MCF 10A (cell line): ENCODE data around the gene HORMAD2. TPM values are rescaled to one million over a fixed set of nuclear protein-coding genes. Genes with fewer than 3 reads are reported as not detected.
"Not testable (repeated sequence)": the region's sequence is repeated elsewhere in the genome, so short reads cannot be mapped to it uniquely, and the experiment has no call there.

Experiments
- BruUV-seq: library from RNA; stranded (reverse); fragments of 400-500 nt; replicated peaks from 2 replicates; lab custom pipeline; 2021; lab: Mats Ljungman, UMichigan
- CTCF ChIA-PET: fragments of 300-600 bp; sonication (Branson Sonifier 250); formaldehyde crosslinking; extraction: SDS; loops from one replicate; lab custom pipeline; 2021; ENCODE audit warnings: antibody characterized with exemption, inconsistent platforms; lab: Yijun Ruan, JAX
- POLR2A ChIA-PET: fragments of 300-600, 350-650 bp; sonication (Branson Sonifier 250); formaldehyde crosslinking; extraction: SDS; loops from one replicate; lab custom pipeline; 2020; ENCODE audit warnings: antibody characterized with exemption, inconsistent platforms; lab: Yijun Ruan, JAX
- DNase-seq: peaks from one replicate; pipeline ENCODE4 v3.0.0-alpha.2; 2018; ENCODE audit not compliant: unreplicated experiment
- H3K27ac Mint-ChIP-seq: one replicate; pipeline ENCODE4 v1.8.0; 2022; ENCODE audit warnings: mild to moderate bottlenecking, low read depth, mixed read lengths; ENCODE audit not compliant: unreplicated experiment
- H3K27me3 Mint-ChIP-seq: one replicate; pipeline ENCODE4 v1.8.0; 2022; ENCODE audit warnings: mixed read lengths; ENCODE audit not compliant: insufficient read depth, unreplicated experiment
- H3K36me3 Mint-ChIP-seq: one replicate; pipeline ENCODE4 v1.8.0; 2022; ENCODE audit warnings: mild to moderate bottlenecking, moderate library complexity, mixed read lengths; ENCODE audit not compliant: insufficient read depth, unreplicated experiment
- H3K4me1 Mint-ChIP-seq: one replicate; pipeline ENCODE4 v1.8.0; 2022; ENCODE audit warnings: mixed read lengths; ENCODE audit not compliant: insufficient read depth, unreplicated experiment
- H3K4me3 Mint-ChIP-seq: one replicate; pipeline ENCODE4 v1.8.0; 2022; ENCODE audit warnings: mild to moderate bottlenecking, moderate library complexity, mixed read lengths; ENCODE audit not compliant: unreplicated experiment
- H3K9me3 Mint-ChIP-seq: one replicate; pipeline ENCODE4 v1.8.0; 2022; ENCODE audit warnings: mixed read lengths; ENCODE audit not compliant: unreplicated experiment
- intact Hi-C: fragments of 100-400 bp; cut with micrococcal nuclease; formaldehyde crosslinking; loops from 2 replicates; pipeline ENCODE4 v1.14.1; 2022
- total RNA-seq: library from RNA; stranded (reverse); gene quantifications from 2 replicates; pipeline ENCODE4 v1.2.3, GENCODE V29; 2022
- TF ChIP-seq, protein P1 (sequence below): fragments of 200-600 bp; IDR thresholded peaks from one replicate; pipeline ENCODE4 v1.8.0; 2022; ENCODE audit warnings: antibody characterized with exemption, mild to moderate bottlenecking; ENCODE audit not compliant: unreplicated experiment

The HORMAD2 gene
- total RNA-seq, 1 experiment from 2014 or later: not detected

DNA sequence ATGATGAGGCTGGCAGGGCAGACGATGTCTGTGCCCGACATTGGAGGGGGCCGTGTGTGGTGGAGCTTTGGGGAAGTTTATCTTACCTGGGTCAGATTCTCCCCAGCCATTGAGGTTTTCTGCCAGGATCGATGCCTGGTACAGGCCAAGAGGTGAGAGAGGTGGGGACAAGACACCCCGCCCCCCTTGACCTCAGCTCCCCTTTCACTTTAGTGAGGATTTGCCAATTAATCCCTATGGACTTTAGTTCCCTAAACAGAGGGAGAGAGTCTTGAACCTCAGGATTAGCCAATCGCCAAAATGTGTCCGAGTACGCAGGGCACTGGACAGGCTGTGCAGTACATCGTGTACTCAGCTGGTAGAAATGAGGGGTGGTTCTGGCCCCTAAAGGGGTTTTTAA, 541 bp downstream of the HORMAD2 start:
- peaks cover 15% of the 10 kb centered on the region for H3K27me3 Mint-ChIP-seq
- no peak for DNase-seq
- POLR2A ChIA-PET: no interaction called here
- intact Hi-C loops: no loop called here
- H3K36me3 Mint-ChIP-seq: no peaks in the 10 kb centered on the region
- H3K4me1 Mint-ChIP-seq: no peaks in the 10 kb centered on the region
- TF ChIP-seq, protein P1, sequence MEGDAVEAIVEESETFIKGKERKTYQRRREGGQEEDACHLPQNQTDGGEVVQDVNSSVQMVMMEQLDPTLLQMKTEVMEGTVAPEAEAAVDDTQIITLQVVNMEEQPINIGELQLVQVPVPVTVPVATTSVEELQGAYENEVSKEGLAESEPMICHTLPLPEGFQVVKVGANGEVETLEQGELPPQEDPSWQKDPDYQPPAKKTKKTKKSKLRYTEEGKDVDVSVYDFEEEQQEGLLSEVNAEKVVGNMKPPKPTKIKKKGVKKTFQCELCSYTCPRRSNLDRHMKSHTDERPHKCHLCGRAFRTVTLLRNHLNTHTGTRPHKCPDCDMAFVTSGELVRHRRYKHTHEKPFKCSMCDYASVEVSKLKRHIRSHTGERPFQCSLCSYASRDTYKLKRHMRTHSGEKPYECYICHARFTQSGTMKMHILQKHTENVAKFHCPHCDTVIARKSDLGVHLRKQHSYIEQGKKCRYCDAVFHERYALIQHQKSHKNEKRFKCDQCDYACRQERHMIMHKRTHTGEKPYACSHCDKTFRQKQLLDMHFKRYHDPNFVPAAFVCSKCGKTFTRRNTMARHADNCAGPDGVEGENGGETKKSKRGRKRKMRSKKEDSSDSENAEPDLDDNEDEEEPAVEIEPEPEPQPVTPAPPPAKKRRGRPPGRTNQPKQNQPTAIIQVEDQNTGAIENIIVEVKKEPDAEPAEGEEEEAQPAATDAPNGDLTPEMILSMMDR: no peak
- H3K27ac Mint-ChIP-seq: no peak overlapping the region
- CTCF ChIA-PET: interaction anchor here (0.6 kb wide), 2 partner anchors 85 to 467 kb away, joined by 4 read pairs; no protein-coding TSS in a partner anchor
- H3K9me3 Mint-ChIP-seq: no peaks in the 10 kb centered on the region
- BruUV-seq: no TSS peak
- H3K4me3 Mint-ChIP-seq: no peak overlapping the region

- no peaks in the 10 kb centered on the region for H3K9me3 Mint-ChIP-seq
- no peak for DNase-seq
- TF ChIP-seq, protein P1: no peak
- peaks cover 20% of the 10 kb centered on the region for H3K4me1 Mint-ChIP-seq
- H3K27ac Mint-ChIP-seq: peak overlapping the region; percentile 68
- intact Hi-C loops: loop anchor here (5.0 kb wide), 3 partner anchors 79 to 384 kb away; no protein-coding TSS in a partner anchor
- H3K4me3 Mint-ChIP-seq: no peak overlapping the region
- CTCF ChIA-PET: interaction anchor here (0.6 to 1.3 kb wide), 5 partner anchors 47 to 408 kb away, joined by 3 to 5 read pairs (median 4); no protein-coding TSS in a partner anchor
- POLR2A ChIA-PET: interaction anchor here (1.1 kb wide), 1 partner anchor 9 kb away, joined by 3 read pairs; no protein-coding TSS in a partner anchor
- peaks cover 4% of the 10 kb centered on the region for H3K36me3 Mint-ChIP-seq
- no TSS peak for BruUV-seq
- no peaks in the 10 kb centered on the region for H3K27me3 Mint-ChIP-seq
Measured at GRCh38 chr22:30086496-30086895, 6.2 kb downstream of the HORMAD2 start.

GRCh38 chr22:30087037-30087436, 6.8 kb downstream of the HORMAD2 start:
- H3K4me3 Mint-ChIP-seq, H3K36me3 Mint-ChIP-seq, H3K27me3 Mint-ChIP-seq, H3K9me3 Mint-ChIP-seq, BruUV-seq: not testable (repeated sequence)
- intact Hi-C loops: loop anchor here (5.0 kb wide), 3 partner anchors 80 to 385 kb away; no protein-coding TSS in a partner anchor
- CTCF ChIA-PET: interaction anchor here (0.6 to 1.0 kb wide), 4 partner anchors 10 to 409 kb away, joined by 3 to 5 read pairs (median 4); no protein-coding TSS in a partner anchor
- POLR2A ChIA-PET: interaction anchor here (1.1 kb wide), 1 partner anchor 10 kb away, joined by 3 read pairs; no protein-coding TSS in a partner anchor
- peaks cover 20% of the 10 kb centered on the region for H3K4me1 Mint-ChIP-seq
- peak; percentile 65 for DNase-seq
- H3K27ac Mint-ChIP-seq: peak overlapping the region; percentile 68

DNA sequence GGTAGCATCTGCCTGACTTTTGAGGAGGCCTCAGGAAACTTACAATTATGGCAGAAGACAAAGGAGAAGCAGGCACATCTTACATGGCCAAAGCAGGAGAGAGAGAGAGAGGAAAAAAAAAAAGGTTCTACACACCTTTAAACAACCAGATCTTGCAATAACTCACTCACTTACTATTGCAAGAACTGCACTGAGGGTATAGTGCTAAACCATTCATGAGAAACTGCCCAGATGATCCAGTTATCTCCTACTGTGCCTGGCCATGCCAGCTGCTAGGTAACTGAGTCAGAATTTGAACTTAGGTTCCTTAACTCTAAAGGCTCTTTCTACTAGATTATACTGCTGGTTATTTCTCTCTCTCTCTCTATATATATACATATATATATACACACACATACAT, 7.3 kb downstream of the HORMAD2 start:
- BruUV-seq: no TSS peak
- intact Hi-C loops: loop anchor here (5.0 kb wide), 3 partner anchors 80 to 385 kb away; no protein-coding TSS in a partner anchor
- ChIA-PET POLR2A (no interaction called here), CTCF (interaction anchor here (1.0 kb wide), 1 partner anchor 10 kb away, joined by 4 read pairs; no protein-coding TSS in a partner anchor)
- TF ChIP-seq, protein P1: no peak
- Mint-ChIP-seq H3K9me3 (no peaks in the 10 kb centered on the region), H3K36me3 (peaks cover 4% of the 10 kb centered on the region), H3K27ac (peak overlapping the region; percentile 68), H3K27me3 (no peaks in the 10 kb centered on the region), H3K4me1 (peaks cover 20% of the 10 kb centered on the region), H3K4me3 (no peak overlapping the region)
- no peak for DNase-seq
